ENCODE data around the gene NOPCHAP1.

DNA sequence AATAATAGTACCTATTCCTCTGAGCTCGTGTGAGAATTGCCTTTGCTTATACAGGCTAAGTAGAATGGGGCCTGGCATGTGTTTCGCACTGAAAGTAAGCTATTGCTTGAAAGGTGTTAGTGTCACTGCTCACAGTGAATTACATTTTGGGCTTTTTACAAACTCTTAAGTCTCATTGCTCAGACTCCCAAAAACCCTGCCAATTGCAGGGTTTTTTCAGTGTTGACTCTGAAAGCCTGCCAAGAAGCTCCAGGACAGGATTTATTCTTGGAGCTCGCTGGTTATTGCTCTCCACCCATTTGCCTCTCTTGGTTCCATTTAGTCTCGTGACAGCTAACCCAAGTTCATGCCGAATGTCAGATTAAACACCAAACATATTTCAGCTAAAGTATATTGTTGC is 39.8 kb downstream of the NOPCHAP1 start:
- TF ChIP-seq, protein P1, sequence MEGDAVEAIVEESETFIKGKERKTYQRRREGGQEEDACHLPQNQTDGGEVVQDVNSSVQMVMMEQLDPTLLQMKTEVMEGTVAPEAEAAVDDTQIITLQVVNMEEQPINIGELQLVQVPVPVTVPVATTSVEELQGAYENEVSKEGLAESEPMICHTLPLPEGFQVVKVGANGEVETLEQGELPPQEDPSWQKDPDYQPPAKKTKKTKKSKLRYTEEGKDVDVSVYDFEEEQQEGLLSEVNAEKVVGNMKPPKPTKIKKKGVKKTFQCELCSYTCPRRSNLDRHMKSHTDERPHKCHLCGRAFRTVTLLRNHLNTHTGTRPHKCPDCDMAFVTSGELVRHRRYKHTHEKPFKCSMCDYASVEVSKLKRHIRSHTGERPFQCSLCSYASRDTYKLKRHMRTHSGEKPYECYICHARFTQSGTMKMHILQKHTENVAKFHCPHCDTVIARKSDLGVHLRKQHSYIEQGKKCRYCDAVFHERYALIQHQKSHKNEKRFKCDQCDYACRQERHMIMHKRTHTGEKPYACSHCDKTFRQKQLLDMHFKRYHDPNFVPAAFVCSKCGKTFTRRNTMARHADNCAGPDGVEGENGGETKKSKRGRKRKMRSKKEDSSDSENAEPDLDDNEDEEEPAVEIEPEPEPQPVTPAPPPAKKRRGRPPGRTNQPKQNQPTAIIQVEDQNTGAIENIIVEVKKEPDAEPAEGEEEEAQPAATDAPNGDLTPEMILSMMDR (IDR thresholded peaks at IDR 0.05 in 4 of 5, conservative IDR thresholded peaks at IDR 0.05 in 1 of 5): no peak
- no peak for TF ChIP-seq POLR2A (IDR thresholded peaks at IDR 0.05)
